Subcutaneous adipose tissue (tissue), 4 donors: Measurements from ENCODE around the gene TYROBP. TPM values are rescaled to one million over a fixed set of nuclear protein-coding genes. Genes with fewer than 3 reads are reported as not detected.

Source experiments
- total RNA-seq, 4 donors: library from RNA; depleted of rRNA; stranded (reverse); fragments of >200 nt; gene quantifications; one replicate each; pipeline ENCODE4 v1.1.0, GENCODE V29; 2016
- TF ChIP-seq, protein P1 (sequence below): fragments of 450-650 bp; IDR thresholded peaks from one replicate; pipeline ENCODE4 v1.5.1; 2016; ENCODE audit warnings: low read depth, mild to moderate bottlenecking, control low read depth, antibody characterized with exemption, moderate library complexity

Gene TYROBP
- total RNA-seq, 4 donors from 2014 or later, result 99.8 to 1,341 (median 209) TPM

DNA sequence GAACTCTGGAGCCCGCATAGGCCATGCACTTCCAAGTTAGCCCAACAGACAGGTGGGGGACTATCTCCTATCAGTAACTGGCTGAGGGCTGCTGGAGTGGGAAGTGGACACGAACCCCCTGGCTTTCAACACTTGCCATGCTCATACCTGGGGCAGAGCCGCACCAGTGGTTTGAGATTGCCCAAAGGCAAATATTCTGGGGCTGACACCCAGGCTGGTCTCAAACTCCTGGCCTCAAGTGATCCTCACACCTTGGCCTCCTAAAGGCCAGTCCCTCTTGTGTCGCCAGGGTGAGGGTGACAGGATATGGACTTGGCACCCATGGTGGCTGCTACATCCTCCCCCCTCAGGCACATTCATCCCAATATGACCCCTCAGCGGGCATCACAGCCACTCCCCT, 20.9 kb downstream of the TYROBP start:
- TF ChIP-seq, protein P1, sequence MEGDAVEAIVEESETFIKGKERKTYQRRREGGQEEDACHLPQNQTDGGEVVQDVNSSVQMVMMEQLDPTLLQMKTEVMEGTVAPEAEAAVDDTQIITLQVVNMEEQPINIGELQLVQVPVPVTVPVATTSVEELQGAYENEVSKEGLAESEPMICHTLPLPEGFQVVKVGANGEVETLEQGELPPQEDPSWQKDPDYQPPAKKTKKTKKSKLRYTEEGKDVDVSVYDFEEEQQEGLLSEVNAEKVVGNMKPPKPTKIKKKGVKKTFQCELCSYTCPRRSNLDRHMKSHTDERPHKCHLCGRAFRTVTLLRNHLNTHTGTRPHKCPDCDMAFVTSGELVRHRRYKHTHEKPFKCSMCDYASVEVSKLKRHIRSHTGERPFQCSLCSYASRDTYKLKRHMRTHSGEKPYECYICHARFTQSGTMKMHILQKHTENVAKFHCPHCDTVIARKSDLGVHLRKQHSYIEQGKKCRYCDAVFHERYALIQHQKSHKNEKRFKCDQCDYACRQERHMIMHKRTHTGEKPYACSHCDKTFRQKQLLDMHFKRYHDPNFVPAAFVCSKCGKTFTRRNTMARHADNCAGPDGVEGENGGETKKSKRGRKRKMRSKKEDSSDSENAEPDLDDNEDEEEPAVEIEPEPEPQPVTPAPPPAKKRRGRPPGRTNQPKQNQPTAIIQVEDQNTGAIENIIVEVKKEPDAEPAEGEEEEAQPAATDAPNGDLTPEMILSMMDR, result no peak

DNA sequence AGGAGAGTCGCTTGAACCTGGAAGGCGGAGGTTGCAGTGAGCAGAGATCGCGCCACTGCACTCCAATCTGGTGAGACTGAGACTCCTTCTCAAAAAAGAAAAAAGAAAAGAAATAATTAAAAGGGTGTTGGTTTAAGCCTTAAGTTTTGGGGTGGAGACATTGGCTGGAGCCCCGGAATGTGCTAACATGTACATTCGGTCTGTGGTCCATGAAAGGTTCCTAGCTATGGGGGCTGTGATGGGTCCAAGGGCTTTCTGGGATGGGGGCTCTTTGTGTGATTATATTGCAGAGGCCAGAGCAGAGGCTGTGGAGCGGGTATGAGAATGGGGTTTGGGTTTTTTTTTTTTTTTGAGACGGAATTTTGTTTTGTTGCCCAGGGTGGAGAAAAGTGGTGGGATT, 22.2 kb downstream of the TYROBP start:
- TF ChIP-seq, protein P1, result no peak

DNA sequence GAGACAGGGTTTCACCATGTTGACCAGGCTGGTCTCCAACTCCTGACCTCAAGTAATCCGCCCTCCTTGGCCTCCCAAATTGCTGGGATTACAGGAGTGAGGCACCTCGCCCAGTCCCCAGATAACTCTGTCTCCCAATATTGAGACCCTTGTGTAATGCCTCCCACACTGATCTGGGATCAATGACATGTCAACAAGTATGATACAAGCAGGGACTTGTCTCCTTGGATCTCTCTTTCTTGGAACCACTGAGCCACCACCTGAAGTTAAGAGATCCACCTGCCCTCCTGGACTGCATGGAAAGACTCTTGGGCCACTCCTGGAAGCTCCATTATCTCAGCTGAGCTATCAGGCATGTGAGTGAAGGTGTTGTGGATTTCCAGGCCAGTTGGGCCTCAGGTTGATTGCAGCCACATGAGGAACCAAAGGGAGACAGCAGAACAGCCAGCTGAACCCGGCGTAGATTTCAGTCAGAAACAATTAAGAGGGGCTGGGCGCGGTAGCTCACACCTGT, 22.8 kb downstream of the TYROBP start:
- TF ChIP-seq, protein P1, result no peak

DNA sequence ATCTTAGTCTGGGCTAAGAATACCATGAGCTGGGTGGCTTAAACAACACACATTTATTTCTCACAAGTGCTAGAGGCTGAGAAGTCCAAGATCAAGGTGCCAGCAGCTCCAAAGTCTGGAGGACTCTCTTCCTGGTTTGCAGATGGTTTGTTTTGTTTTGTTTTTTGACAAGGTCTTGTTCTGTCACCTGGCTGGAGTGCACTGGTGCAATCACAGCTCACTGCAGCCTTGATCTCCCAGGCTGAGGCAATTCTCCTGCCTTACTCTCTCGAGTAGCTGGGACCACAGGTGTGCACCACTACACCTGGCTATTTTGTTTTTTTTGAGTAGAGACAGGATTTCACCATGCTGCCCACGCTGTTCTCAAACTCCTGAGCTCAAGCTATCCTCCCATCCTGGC, 24.2 kb downstream of the TYROBP start:
- TF ChIP-seq, protein P1, result no peak

DNA sequence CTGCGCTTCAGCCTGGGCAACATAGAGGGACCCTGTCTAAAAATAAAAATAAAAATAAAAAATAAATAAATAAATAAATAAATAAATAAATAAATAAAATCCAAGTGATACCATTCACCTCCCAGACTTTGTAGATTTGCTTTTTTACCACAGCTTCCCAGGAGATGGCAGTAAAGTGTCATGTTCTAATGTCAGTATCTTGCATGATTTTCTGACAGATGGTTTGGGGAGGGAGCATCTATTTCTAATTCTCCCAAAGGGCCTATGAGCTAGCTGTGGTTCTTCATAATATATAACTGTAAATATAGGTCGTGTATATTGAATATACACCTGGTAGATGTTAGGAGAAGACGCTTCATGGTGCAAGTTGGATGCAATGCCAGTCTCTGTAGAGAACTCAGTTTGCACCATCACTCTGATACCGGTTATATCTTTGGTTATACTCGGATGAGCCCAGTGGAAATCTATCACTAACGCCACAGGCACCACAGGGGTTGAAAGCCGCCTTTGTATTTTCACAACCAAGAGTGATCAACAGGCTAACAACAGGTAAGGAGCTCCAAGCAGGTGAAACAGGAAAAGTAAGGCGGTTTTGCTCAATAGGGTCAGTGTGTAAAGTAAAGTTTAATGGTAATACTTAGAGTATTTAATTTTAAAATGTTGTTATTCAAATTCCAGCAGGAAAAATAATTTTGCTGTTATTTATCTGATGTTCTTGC, 25.8 kb downstream of the TYROBP start:
- TF ChIP-seq, protein P1, result no peak

DNA sequence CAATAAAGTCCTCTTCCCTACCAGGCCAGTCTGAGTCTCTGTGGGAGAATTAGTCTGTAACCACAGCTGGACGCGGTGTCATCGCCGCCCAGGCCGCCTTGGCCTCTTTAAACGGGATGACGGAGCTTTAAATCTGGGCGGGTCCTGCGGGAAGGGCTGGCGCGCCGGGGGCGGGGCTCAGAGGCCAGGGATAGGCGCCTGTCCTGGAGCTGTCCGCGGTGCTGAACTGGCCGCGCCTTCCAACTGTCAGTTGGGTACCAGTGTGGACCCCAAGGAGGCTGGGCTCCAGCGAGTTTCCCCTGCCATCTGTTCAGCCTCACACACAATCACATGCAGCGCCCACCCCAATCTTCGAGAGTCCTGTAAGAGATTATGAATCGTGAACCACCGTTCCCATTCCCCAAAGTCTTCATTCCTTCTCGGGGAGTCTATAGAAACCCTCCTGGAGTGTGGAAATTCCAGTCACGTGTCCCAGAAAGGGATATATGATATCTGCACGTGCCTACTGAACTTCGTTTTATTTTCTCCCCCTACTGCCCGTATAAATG, 28.3 kb downstream of the TYROBP start:
- TF ChIP-seq, protein P1, result no peak

DNA sequence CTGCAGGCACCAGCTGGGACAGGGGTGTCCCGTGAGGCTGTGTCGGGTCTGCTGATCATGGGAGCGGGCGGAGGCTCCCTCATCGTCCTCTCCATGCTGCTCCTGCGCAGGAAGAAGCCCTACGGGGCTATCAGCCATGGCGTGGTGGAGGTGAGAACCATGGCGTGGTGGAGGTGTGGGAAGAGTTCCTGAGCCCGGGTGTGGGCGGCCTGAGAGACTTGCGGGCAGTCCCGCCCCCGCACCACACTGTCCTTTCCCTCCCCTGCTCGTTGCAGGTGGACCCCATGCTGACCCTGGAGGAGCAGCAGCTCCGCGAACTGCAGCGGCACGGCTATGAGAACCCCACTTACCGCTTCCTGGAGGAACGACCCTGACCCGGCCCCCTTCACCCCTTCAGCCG, 29.0 kb downstream of the TYROBP start:
- TF ChIP-seq, protein P1, result no peak
